GM12878 (cell line): Measurements from ENCODE around the gene SEPTIN10. TPM values are rescaled to one million over a fixed set of nuclear protein-coding genes. Genes with fewer than 3 reads are reported as not detected.
A peak's percentile ranks its signal among the peaks of the same experiment; 100 is the strongest.

ENCODE experiments used
- BCL3 ChIP-seq: IDR thresholded peaks from 2 replicates; pipeline ENCODE4 v1.6.1; 2011; ENCODE audit warnings: borderline replicate concordance, low read depth, mild to moderate bottlenecking, moderate library complexity, low read length; ENCODE audit not compliant: insufficient read depth, poor library complexity, severe bottlenecking
- CBX3 ChIP-seq: fragments of 200-600 bp; sonication (generic); IDR thresholded peaks from 2 replicates; pipeline ENCODE4 v1.6.1; 2016; ENCODE audit warnings: low read depth, borderline replicate concordance
- DPF2 ChIP-seq: fragments of 450-650 bp; IDR thresholded peaks from 2 replicates; pipeline ENCODE4 v1.6.1; 2017; ENCODE audit warnings: mild to moderate bottlenecking
- EED ChIP-seq: sonication (generic); IDR thresholded peaks from 2 replicates; pipeline ENCODE4 v1.6.1; 2016; ENCODE audit warnings: antibody characterized with exemption, low read depth
- ETV6 ChIP-seq, 2 experiments: fragments of 450-650 bp in 1 of 2; IDR thresholded peaks in 1 of 2; conservative IDR thresholded peaks in 1 of 2; 2 replicates each; pipeline ENCODE4 v1.6.1; 2014; ENCODE audit warnings: antibody characterized with exemption in 1 of 2, borderline replicate concordance in 1 of 2, low read depth in 1 of 2, mild to moderate bottlenecking in 1 of 2, moderate library complexity in 1 of 2
- FOS ChIP-seq: IDR thresholded peaks from 3 replicates; pipeline ENCODE4 v1.6.1; 2011; ENCODE audit warnings: borderline replicate concordance; ENCODE audit not compliant: insufficient read length; ENCODE audit errors: extremely low read depth
- GABPA ChIP-seq: IDR thresholded peaks from 2 replicates; pipeline ENCODE4 v1.6.1; 2014; ENCODE audit warnings: antibody characterized with exemption, low read depth, mild to moderate bottlenecking, inconsistent platforms
- HSF1 ChIP-seq: fragments of 150-350 bp; IDR thresholded peaks from 2 replicates; pipeline ENCODE4 v1.6.1; 2014; ENCODE audit warnings: mild to moderate bottlenecking, low read depth, low read length
- JUNB ChIP-seq: IDR thresholded peaks from 2 replicates; pipeline ENCODE4 v1.6.1; 2016; ENCODE audit warnings: antibody characterized with exemption, mild to moderate bottlenecking
- KAT2A ChIP-seq: conservative IDR thresholded peaks from 2 replicates; pipeline ENCODE4 v1.6.1; 2011; ENCODE audit warnings: low read depth, low read length; ENCODE audit not compliant: control insufficient read depth
- LARP7 ChIP-seq: fragments of 450-650 bp; IDR thresholded peaks from 2 replicates; pipeline ENCODE4 v1.6.1; 2017; ENCODE audit warnings: mild to moderate bottlenecking
- MEF2A ChIP-seq: IDR thresholded peaks from 2 replicates; pipeline ENCODE4 v1.6.1; 2011; ENCODE audit warnings: low read depth, mild to moderate bottlenecking, low read length, moderate library complexity; ENCODE audit not compliant: insufficient read depth
- MEF2B ChIP-seq: fragments of 450-650 bp; IDR thresholded peaks from 2 replicates; pipeline ENCODE4 v1.6.1; 2018; ENCODE audit warnings: mild to moderate bottlenecking, moderate library complexity; ENCODE audit not compliant: partially characterized antibody, poor library complexity, severe bottlenecking
- MTA3 ChIP-seq: IDR thresholded peaks from 2 replicates; pipeline ENCODE4 v1.6.1; 2012; ENCODE audit warnings: low read length, inconsistent platforms, borderline replicate concordance
- MYC ChIP-seq: IDR thresholded peaks from 2 replicates; pipeline ENCODE4 v1.6.1; 2011; ENCODE audit warnings: mild to moderate bottlenecking, low read length, moderate library complexity, inconsistent platforms; ENCODE audit not compliant: insufficient read depth, insufficient replicate concordance, insufficient read length, severe bottlenecking
- NFXL1 ChIP-seq: fragments of 450-650 bp; IDR thresholded peaks from 2 replicates; pipeline ENCODE4 v1.6.1; 2017; ENCODE audit warnings: antibody characterized with exemption, mild to moderate bottlenecking, borderline replicate concordance
- PAX8 ChIP-seq: fragments of 450-650 bp; IDR thresholded peaks from 2 replicates; pipeline ENCODE4 v1.6.1; 2017; ENCODE audit warnings: mild to moderate bottlenecking, moderate library complexity
- RB1 ChIP-seq: fragments of 450-650 bp; formaldehyde crosslinking; IDR thresholded peaks from 2 replicates; pipeline ENCODE4 v1.6.1; 2017; ENCODE audit warnings: mild to moderate bottlenecking, borderline replicate concordance
- TARDBP ChIP-seq: IDR thresholded peaks from 2 replicates; pipeline ENCODE4 v1.6.1; 2016; ENCODE audit warnings: borderline replicate concordance
- TCF12 ChIP-seq: IDR thresholded peaks from 2 replicates; pipeline ENCODE4 v1.6.1; 2011; ENCODE audit warnings: low read depth, mild to moderate bottlenecking, low read length
- WRNIP1 ChIP-seq: IDR thresholded peaks from 2 replicates; pipeline ENCODE4 v1.6.1; 2011; ENCODE audit warnings: low read depth, low read length, improper control_type of control experiment, borderline replicate concordance
- ZNF687 ChIP-seq: fragments of 450-650 bp; IDR thresholded peaks from 2 replicates; pipeline ENCODE4 v1.6.1; 2017; ENCODE audit warnings: mild to moderate bottlenecking, moderate library complexity
- polyA plus RNA-seq, 11 experiments: library from polyadenylated mRNA; depleted of rRNA in 4 of 11; unstranded in 6 of 11; stranded (reverse) in 5 of 11; fragments of >200 nt; fragmentation: Nextera tagmentation in 4 of 11; fragmentation: Illumina TruSeq in 1 of 11; extraction: Ambion mirVana in 4 of 11; extraction: Trizol in 1 of 11; gene quantifications; 1 replicate in 1 of 11; 2 replicates in 10 of 11; pipeline versions ENCODE4 v1.2.1 to v1.2.3, GENCODE V29; 2011 to 2016; ENCODE audit warnings: inconsistent platforms in 2 of 11, missing spikeins in 2 of 11, low read depth in 1 of 11
- total RNA-seq, 4 experiments: library from RNA; depleted of rRNA in 3 of 4; stranded (reverse); fragments of >200 nt in 3 of 4; fragmentation: Illumina TruSeq in 1 of 4; extraction: Trizol in 1 of 4; gene quantifications; 2 replicates each; pipeline versions ENCODE4 v1.2.1 to v1.2.3, GENCODE V29; 2013 to 2021

SEPTIN10 gene
- total and polyA plus RNA-seq, 10 of the 15 experiments (the other 5 are each of a cell fraction or from before 2014, with no cell fraction given) = 20.2 to 132 (median 62.7) TPM

- TF ChIP-seq NFXL1 (no peak), HSF1 (no peak), ZNF687 (no peak), TARDBP (no peak), GABPA (no peak), RB1 (no peak), BCL3 (peak; percentile 81), MEF2A (0 out of 2 replicates have a peak, but pooled peaks have one; percentile 7), KAT2A (no peak), JUNB (peak; percentile 90), ETV6 (conservative IDR thresholded peaks at IDR 0.05 in 1 of 2, IDR thresholded peaks at IDR 0.05 in 1 of 2; ENCODE audit: borderline replicate concordance in 1 of 2, low read depth in 1 of 2) (peak in 1 of 2 experiments; percentile 58; a peak in 1 of 4 replicates), FOS (no peak), MYC (no peak), MEF2B (peak; percentile 56), WRNIP1 (no peak), DPF2 (no peak), LARP7 (no peak), MTA3 (no peak), TCF12 (no peak), EED (peak; percentile 86), PAX8 (no peak), CBX3 (no peak)
These were observed 30.6 kb downstream of the SEPTIN10 start (continued) for GRCh38 chr2:109582928-109583895.
